ENCODE data around the gene ARVCF.

The ARVCF gene

GRCh38 chr22:19974268-19974861 is 42.3 kb downstream of the ARVCF start:
- no peak for TF ChIP-seq CTCF (IDR thresholded peaks at IDR 0.05; ENCODE audit: poor library complexity, severe bottlenecking)
- peaks cover 7% of the 10 kb centered on the region; the same call in 1 of the 2 replicates for H3K36me3 ChIP-seq (ENCODE audit: low read depth)
- DNase-seq (ENCODE audit: low spot score) (no peak), ATAC-seq (ENCODE audit: low read depth) (no peak)
- H3K27ac ChIP-seq (ENCODE audit: poor library complexity, severe bottlenecking): peak overlapping the region; percentile 58
- H3K27me3 ChIP-seq (ENCODE audit: insufficient read depth, poor library complexity, severe bottlenecking): no peaks in the 10 kb centered on the region
- no peak overlapping the region for H3K4me3 ChIP-seq (ENCODE audit: severe bottlenecking)
- peaks cover 12% of the 10 kb centered on the region for H3K4me1 ChIP-seq (ENCODE audit: insufficient read depth, poor library complexity, severe bottlenecking)
- no peaks in the 10 kb centered on the region for H3K9me3 ChIP-seq (ENCODE audit: severe bottlenecking)

GRCh38 chr22:19973551-19974267 is 42.9 kb downstream of the ARVCF start:
- no peak for TF ChIP-seq CTCF (IDR thresholded peaks at IDR 0.05; ENCODE audit: poor library complexity, severe bottlenecking)
- DNase-seq (ENCODE audit: low spot score) (no peak), ATAC-seq (ENCODE audit: low read depth) (no peak)
- Histone ChIP-seq H3K9me3 (ENCODE audit: severe bottlenecking) (no peaks in the 10 kb centered on the region), H3K36me3 (ENCODE audit: low read depth) (peaks cover 4% of the 10 kb centered on the region; the same call in 1 of the 2 replicates), H3K27ac (ENCODE audit: poor library complexity, severe bottlenecking) (no peak overlapping the region), H3K27me3 (ENCODE audit: insufficient read depth, poor library complexity, severe bottlenecking) (no peaks in the 10 kb centered on the region), H3K4me1 (ENCODE audit: insufficient read depth, poor library complexity, severe bottlenecking) (peaks cover 12% of the 10 kb centered on the region), H3K4me3 (ENCODE audit: severe bottlenecking) (no peak overlapping the region)

GRCh38 chr22:19972652-19973550 is 43.7 kb downstream of the ARVCF start:
- Histone ChIP-seq H3K4me3 (ENCODE audit: severe bottlenecking) (no peak overlapping the region), H3K27me3 (ENCODE audit: insufficient read depth, poor library complexity, severe bottlenecking) (no peaks in the 10 kb centered on the region), H3K36me3 (ENCODE audit: low read depth) (peaks cover 4% of the 10 kb centered on the region; the same call in 1 of the 2 replicates), H3K27ac (ENCODE audit: poor library complexity, severe bottlenecking) (no peak overlapping the region), H3K4me1 (ENCODE audit: insufficient read depth, poor library complexity, severe bottlenecking) (peaks cover 12% of the 10 kb centered on the region), H3K9me3 (ENCODE audit: severe bottlenecking) (no peaks in the 10 kb centered on the region)
- TF ChIP-seq CTCF (IDR thresholded peaks at IDR 0.05; ENCODE audit: poor library complexity, severe bottlenecking): no peak
- no peak for ATAC-seq (ENCODE audit: low read depth)
- no peak for DNase-seq (ENCODE audit: low spot score)

GRCh38 chr22:19972251-19972650 is 44.4 kb downstream of the ARVCF start:
- TF ChIP-seq CTCF (IDR thresholded peaks at IDR 0.05; ENCODE audit: poor library complexity, severe bottlenecking): no peak
- Histone ChIP-seq H3K4me3 (ENCODE audit: severe bottlenecking) (no peak overlapping the region), H3K36me3 (ENCODE audit: low read depth) (peaks cover 4% of the 10 kb centered on the region; the same call in 1 of the 2 replicates), H3K27me3 (ENCODE audit: insufficient read depth, poor library complexity, severe bottlenecking) (no peaks in the 10 kb centered on the region), H3K9me3 (ENCODE audit: severe bottlenecking) (no peaks in the 10 kb centered on the region), H3K4me1 (ENCODE audit: insufficient read depth, poor library complexity, severe bottlenecking) (peaks cover 12% of the 10 kb centered on the region), H3K27ac (ENCODE audit: poor library complexity, severe bottlenecking) (no peak overlapping the region)
- ATAC-seq (ENCODE audit: low read depth): no peak
- DNase-seq (ENCODE audit: low spot score): no peak

All from RWPE2 (cell line).